ENCODE measurements around the gene KLF11.
"Not testable (repeated sequence)": the region's sequence is repeated elsewhere in the genome, so short reads cannot be mapped to it uniquely, and the experiment has no call there.

The KLF11 gene

DNA sequence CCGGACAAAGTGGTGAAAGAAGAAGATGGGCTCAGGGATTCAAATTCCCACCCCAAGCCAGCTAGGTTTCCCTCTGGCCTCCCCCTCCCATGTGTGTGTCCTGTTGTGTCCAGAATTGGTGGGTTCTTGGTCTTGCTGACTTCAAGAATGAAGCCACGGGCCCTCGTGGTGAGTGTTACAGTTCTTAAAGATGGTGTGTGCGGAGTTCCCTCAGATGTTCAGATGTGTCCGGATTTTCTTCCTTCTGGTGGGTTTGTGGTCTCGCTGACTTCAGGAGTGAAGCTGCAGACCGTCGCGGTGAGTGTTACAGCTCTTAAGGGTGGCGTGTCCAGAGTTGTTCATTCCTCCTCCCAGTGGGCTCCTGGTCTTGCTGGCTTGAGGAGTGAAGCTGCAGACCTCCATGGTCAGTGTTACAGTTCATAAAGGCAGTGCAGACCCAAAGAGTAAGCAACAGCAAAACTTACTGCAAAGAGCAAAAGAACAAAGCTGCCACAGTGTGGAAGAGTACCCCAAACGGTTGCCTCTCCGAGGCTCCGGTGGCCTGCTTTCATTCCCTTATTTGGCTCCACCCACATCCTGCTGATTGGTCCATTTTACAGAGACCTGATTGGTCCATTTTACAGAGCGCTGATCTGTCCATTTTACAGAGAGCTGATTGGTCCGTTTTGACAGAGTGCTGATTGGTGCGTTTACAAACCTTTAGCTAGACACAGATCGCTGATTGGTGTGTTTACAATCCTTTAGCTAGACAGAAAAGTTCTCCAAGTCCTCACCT is 37.7 kb upstream of the KLF11 start:
- TF ChIP-seq POLR2A (IDR thresholded peaks at IDR 0.05; ENCODE audit: low read length) (no peak), GATA1 (IDR thresholded peaks at IDR 0.05; ENCODE audit: low read depth, low read length) (no peak)
- DNase-seq: no peak

DNA sequence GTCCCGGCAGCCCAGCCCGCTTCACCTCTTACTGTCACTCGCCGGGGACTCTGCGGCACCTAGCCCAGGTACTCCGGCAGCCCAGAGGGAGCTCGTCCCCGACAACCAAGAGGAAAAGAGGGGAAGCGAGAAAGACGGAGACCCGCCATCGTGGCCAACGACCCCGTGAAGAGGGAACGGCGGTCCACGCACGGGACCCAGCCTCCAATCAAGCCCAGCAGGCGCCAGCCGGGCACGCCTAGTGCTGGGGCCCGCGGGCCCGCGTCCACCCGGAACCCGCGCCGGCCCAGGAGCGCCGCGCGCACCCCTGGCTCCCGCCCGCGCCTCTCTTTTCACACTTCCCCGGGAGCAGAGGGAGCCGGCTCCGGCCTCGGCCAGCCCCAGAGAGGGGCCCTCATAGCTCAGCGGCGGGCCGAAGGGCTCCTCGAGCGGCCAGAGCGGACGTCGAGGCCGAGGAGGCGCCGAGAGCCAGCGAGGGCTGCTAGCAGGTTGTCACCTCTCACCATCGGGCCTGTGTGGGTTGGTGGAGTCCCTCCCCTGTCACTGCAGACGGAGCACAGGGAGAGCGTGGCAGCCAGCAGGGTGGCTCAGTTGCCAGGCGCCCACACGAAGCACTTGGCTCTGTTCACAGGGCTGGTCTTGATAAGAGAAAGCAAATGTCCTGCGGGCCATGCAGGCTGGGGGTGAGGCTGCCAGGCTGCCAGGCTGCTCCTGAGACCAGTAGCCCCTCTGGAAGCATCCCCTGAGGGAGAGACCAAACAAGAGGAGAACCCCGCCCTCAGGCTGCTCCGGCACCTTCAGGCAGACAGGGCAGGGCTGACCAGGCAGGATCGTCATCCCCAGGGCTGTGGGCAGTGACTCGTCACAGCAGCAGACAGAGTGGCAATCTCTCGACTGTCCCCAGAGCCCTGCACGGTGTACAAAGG is 36.9 kb upstream of the KLF11 start:
- peak; percentile 35 to 43 for DNase-seq
- TF ChIP-seq POLR2A (IDR thresholded peaks at IDR 0.05; ENCODE audit: low read length): no peak
- TF ChIP-seq GATA1 (IDR thresholded peaks at IDR 0.05; ENCODE audit: low read depth, low read length): no peak

DNA sequence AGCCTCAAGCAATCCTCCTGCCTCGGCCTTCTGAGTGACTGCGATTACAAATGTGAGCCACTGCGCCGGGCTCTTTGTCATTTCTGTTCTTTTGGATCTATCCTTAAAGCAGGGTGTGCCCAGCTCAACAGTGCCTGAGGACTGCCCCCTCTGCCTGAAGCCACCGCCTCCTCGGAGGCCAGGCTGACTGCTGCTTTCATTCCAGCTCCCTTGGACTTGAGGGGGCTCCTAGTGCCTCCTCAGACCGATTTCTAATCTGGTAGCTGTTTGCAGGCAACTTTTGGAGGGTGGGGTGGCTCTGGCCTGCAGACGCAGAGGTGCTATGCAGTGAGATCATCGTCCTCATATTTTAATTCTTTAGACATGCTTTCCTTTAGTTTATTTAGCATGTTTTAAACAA is 35.9 kb upstream of the KLF11 start:
- TF ChIP-seq POLR2A (IDR thresholded peaks at IDR 0.05; ENCODE audit: low read length) (no peak), GATA1 (IDR thresholded peaks at IDR 0.05; ENCODE audit: low read depth, low read length) (no peak)
- no peak for DNase-seq

DNA sequence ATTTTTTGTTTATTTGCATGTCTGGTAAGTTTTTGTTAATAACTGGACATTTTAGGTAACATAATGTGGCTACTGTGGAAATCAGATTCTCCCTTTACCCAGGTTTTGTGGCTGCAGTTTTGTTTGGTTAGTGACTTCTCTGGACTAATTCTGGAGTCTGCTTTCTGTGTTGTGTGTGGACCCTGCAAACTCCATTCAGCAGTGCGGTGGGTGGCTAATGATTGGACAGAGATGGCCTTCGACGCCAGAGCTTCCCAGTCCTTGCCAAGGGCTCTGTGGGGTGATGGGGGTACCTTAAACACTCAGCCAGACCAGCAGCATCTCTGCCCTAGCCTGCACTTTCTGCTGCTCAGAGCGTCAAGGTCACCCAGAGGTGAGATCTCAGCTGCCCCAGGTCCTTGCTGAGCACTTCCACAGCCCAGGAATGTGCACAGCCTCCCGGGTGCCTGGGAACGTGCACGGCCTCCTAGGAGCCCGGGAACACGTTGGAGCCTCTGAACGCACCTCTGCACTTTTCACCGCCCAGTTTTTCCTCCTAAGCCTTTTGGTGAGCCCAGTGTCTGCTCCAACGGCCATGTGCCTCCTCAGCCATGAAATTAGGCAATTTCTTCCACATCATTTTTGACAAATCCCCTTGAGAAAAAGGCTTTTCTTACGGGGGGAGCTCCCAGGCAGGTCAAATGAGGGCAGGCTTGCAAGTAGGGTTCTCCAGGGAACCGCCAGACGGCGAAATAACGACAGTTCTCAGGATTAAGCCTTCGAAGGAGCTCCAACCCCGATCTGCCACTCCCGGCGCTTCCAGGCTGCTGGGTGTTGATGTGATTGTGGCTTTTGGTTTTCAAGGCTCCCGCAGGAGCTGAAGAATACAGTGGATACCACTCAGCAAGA is 35.2 kb upstream of the KLF11 start:
- no peak for TF ChIP-seq POLR2A (IDR thresholded peaks at IDR 0.05; ENCODE audit: low read length)
- TF ChIP-seq GATA1 (IDR thresholded peaks at IDR 0.05; ENCODE audit: low read depth, low read length): no peak
- DNase-seq: no peak

DNA sequence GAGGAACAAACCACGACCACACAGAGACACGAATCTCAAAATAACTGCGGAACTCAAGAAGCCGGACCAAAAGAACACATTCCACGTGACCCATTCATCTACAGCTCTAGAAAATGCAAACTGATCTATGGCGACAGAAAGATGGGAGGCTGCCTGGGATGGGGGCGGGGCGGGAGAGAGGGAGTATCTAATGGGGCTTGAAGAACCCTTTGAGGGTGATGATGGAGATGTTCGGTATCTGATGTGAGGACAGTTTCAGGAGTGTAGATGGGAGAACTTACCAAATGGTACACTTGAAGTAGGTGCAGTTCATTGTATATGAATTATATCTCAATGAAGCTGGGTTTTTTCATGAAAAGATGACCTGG is 34.6 kb upstream of the KLF11 start:
- DNase-seq: no peak
- TF ChIP-seq POLR2A (IDR thresholded peaks at IDR 0.05; ENCODE audit: low read length) (no peak), GATA1 (IDR thresholded peaks at IDR 0.05; ENCODE audit: low read depth, low read length) (no peak)

DNA sequence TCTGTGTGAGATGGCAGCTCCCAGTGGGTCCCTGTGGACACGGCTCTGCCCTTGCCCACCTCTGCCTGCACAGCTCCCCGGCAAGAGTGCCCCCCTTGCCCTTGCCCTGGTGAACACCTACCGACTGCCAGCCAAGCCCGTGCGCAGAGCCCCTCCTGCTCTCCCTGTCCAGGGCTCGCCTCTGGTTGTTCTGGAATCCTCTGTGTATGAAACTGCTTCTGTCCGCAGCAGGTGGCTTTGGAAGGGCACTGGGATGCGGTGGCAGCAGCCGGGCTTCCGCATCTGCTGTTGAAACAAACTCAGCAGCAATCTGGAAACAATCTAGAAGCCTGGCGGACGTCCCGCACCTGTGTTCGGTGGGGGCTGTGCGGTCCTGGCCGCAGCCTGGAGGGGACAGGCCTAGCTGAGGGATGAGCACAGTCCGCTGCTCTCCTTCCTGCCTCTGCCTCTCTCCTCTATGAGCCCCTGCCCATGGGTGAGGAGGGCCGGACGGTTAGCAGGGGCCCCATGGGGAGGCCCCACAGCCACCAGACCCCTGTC is 34.0 kb upstream of the KLF11 start:
- TF ChIP-seq POLR2A (IDR thresholded peaks at IDR 0.05; ENCODE audit: low read length) (no peak), GATA1 (IDR thresholded peaks at IDR 0.05; ENCODE audit: low read depth, low read length) (no peak)
- no peak for DNase-seq

DNA sequence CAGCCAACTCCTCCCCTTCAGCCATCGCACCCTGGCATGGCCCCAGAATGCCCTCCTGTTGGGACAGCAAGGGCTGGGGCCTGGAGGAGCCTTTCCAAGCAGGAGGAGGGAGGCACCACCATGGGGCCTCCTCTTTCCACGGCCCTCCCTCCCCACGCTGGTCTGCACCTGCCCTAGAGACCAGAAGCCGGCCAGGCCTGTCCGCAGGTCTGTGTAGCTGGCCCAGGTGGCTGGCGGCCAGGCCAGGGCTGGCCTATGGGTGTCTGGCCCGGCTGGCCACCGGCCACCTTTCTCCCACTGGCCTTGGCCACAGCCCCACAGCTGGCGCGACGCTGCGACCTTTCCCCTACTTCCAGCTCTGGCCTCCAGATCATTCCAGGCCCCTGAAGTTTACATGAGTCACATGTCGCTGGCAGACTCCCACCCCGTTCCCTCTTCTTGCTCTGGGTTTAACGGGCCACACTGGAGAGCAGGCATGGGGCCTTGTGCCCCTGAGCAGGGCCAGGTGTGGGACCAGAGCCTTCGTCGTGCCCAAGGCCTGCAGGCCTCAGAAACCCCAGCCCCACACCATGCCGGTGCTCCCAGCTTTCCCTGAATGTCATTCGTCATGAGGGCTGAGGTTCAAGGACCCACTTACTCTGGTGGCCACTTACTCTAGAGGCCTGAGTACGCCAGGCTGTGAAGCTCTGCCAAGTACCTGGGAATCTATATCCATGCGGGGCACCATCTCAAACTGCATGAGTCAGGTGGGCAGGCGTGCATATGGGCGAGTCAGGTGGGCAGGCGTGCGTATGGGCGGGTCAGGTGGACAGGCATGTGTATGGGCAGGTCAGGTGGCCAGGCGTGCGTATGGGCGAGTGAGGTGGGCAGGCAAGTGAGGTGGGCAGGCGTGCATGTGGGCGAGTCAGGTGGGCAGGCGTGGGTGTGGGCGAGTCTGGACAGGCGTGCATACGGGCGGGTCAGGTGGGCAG is 33.3 kb upstream of the KLF11 start:
- TF ChIP-seq POLR2A (IDR thresholded peaks at IDR 0.05; ENCODE audit: low read length) (no peak), GATA1 (IDR thresholded peaks at IDR 0.05; ENCODE audit: low read depth, low read length) (no peak)
- DNase-seq: no peak

DNA sequence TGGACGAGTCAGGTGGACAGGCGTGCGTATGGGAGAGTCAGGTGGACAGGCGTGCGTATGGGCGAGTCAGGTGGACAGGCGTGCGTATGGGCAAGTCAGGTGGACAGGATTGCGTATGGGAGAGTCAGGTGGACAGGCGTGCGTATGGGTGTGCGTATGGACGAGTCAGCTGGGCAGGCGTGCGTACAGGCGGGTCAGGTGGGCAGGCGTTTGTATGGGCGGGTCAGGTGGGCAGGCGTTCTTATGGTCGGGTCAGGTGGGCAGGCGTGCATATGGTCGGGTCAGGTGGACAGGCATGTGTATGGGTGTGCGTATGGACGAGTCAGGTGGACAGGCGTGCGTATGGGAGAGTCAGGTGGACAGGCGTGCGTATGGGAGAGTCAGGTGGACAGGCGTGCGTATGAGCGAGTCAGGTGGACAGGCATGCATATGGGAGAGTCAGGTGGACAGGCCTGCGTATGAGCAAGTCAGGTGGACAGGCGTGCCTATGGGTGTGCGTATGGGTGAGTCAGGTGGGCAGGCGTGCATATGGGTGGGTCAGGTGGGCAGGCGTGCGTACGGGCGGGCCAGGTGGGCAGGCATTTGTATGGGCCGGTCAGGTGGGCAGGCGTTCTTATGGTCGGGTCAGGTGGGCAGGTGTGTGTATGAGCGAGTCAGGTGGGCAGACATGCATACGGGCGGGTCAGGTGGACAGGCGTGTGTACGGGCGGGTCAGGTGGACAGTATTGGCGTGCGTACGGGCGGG is 32.3 kb upstream of the KLF11 start:
- not testable (repeated sequence) for DNase-seq

DNA sequence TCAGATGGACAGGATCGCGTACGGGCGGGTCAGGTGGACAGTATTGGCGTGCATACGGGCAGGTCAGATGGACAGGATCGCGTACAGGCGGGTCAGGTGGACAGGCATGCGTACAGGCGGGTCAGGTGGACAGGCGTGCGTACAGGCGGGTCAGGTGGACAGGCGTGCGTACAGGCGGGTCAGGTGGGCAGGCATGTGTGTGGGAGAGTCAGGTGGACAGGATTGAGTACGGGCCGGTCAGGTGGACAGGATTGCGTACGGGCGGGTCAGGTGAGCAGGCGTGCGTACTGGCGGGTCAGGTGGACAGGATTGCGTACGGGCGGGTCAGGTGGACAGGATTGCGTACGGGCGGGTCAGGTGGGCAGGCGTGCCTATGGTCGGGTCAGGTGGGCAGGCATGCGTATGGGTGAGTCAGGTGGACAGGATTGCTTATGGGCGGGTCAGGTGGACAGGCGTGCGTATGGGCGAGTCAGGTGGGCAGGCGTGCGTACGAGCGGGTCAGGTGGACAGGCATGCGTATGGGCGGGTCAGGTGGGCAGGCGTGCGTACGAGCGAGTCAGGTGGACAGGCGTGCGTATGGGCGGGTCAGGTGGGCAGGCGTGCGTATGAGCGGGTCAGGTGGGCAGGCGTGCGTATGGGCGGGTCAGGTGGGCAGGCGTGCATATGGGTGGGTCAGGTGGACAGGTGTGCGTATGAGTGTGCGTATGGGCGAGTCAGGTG is 31.6 kb upstream of the KLF11 start:
- not testable (repeated sequence) for DNase-seq

DNA sequence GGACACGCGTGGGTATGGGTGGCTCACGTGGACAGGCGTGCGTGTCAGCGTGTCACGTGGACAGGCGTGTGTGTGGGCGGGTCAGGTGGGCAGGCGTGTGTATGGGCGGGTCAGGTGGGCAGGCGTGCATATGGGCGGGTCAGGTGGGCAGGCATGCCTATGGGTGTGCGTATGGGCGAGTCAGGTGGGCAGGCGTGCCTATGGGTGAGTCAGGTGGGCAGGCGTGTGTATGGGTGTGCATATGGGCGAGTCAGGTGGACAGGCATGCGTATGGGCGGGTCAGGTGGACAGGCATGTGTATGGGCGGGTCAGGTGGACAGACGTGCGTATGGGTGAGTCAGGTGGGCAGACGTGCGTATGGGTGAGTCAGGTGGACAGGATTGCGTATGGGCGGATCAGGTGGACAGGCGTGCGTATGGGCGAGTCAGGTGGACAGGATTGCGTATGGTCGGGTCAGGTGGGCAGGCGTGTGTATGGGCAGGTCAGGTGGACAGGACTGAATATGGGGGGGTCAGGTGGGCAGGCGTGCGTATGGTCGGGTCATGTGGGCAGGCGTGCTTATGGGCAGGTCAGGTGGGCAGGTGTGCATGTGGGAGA is 30.9 kb upstream of the KLF11 start:
- DNase-seq: not testable (repeated sequence)

DNA sequence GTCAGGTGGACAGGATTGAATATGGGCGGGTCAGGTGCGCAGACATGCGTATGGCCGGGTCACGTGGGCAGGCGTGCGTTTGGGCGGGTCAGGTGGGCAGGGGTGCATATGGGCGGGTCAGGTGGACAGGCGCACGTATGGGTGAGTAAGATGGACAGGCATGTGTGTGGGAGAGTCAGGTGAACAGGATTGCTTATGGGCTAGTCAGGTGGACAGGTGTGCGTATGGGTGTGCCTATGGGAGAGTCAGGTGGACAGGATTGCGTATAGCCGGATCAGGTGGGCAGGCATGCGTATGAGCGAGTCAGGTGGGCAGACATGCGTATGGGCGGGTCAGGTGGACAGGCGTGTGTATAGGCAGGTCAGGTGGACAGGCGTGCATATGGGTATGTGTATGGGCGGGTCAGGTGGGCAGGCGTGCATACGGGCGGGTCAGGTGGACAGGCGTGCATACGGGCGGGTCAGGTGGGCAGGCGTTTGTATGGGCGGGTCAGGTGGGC is 30.3 kb upstream of the KLF11 start:
- no peak for DNase-seq

DNA sequence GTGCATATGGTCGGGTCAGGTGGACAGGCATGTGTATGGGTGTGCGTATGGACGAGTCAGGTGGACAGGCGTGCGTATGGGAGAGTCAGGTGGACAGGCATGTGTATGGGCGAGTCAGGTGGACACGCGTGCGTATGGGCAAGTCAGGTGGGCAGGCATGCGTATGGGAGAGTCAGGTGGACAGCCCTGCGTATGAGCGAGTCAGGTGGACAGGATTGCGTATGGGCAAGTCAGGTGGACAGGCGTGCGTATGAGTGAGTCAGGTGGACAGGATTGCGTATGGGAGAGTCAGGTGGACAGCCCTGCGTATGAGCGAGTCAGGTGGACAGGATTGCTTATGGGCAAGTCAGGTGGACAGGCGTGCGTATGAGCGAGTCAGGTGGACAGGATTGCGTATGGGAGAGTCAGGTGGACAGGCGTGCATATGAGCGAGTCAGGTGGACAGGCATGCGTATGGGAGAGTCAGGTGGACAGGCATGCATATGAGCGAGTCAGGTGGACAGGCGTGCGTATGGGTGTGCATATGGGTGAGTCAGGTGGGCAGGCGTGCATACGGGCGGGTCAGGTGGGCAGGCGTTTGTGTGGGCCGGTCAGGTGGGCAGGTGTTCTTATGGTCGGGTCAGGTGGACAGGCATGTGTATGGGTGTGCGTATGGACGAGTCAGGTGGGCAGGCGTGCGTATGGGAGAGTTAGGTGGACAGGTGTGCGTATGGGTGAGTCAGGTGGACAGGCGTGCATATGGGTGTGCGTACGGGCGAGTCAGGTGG is 29.5 kb upstream of the KLF11 start:
- DNase-seq: not testable (repeated sequence)

More for the DNA sequence above, 30.3 kb upstream of the KLF11 start:
- TF ChIP-seq GATA1 (IDR thresholded peaks at IDR 0.05; ENCODE audit: low read depth, low read length): no peak
- no peak for TF ChIP-seq POLR2A (IDR thresholded peaks at IDR 0.05; ENCODE audit: low read length)
